Measurements from ENCODE around the gene SLFN13. TPM values are rescaled to one million over a fixed set of nuclear protein-coding genes. Genes with fewer than 3 reads are reported as not detected.

SLFN13 gene
- total RNA-seq, 1 experiment from 2014 or later, result 19.7 TPM

GRCh38 chr17:35448214-35448898 lies at the start of gene SLFN13 (continued):
- no peak; the same call in 1 of the 2 replicates for TF ChIP-seq SP1 (CRISPR knock-in tag; conservative IDR thresholded peaks at IDR 0.05)
- TF ChIP-seq, protein P1, sequence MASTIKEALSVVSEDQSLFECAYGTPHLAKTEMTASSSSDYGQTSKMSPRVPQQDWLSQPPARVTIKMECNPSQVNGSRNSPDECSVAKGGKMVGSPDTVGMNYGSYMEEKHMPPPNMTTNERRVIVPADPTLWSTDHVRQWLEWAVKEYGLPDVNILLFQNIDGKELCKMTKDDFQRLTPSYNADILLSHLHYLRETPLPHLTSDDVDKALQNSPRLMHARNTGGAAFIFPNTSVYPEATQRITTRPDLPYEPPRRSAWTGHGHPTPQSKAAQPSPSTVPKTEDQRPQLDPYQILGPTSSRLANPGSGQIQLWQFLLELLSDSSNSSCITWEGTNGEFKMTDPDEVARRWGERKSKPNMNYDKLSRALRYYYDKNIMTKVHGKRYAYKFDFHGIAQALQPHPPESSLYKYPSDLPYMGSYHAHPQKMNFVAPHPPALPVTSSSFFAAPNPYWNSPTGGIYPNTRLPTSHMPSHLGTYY (CRISPR knock-in tag; IDR thresholded peaks at IDR 0.05), result no peak
- TF ChIP-seq FOXK1 (CRISPR knock-in tag; IDR thresholded peaks at IDR 0.05), result no peak; the same call in 1 of the 2 replicates
- TF ChIP-seq GTF2I (CRISPR knock-in tag; conservative IDR thresholded peaks at IDR 0.05), result no peak
- TF ChIP-seq IRF2 (CRISPR knock-in tag; IDR thresholded peaks at IDR 0.05; ENCODE audit: borderline replicate concordance, low read depth), result no peak
- no peak for TF ChIP-seq ZNF423 (CRISPR knock-in tag; IDR thresholded peaks at IDR 0.05)
- no peak for TF ChIP-seq ELF4 (CRISPR knock-in tag; IDR thresholded peaks at IDR 0.05; ENCODE audit: low read depth)
- TF ChIP-seq, protein P2, sequence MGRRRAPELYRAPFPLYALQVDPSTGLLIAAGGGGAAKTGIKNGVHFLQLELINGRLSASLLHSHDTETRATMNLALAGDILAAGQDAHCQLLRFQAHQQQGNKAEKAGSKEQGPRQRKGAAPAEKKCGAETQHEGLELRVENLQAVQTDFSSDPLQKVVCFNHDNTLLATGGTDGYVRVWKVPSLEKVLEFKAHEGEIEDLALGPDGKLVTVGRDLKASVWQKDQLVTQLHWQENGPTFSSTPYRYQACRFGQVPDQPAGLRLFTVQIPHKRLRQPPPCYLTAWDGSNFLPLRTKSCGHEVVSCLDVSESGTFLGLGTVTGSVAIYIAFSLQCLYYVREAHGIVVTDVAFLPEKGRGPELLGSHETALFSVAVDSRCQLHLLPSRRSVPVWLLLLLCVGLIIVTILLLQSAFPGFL (CRISPR knock-in tag; IDR thresholded peaks at IDR 0.05; ENCODE audit: borderline replicate concordance), result no peak
- TF ChIP-seq, protein P3, sequence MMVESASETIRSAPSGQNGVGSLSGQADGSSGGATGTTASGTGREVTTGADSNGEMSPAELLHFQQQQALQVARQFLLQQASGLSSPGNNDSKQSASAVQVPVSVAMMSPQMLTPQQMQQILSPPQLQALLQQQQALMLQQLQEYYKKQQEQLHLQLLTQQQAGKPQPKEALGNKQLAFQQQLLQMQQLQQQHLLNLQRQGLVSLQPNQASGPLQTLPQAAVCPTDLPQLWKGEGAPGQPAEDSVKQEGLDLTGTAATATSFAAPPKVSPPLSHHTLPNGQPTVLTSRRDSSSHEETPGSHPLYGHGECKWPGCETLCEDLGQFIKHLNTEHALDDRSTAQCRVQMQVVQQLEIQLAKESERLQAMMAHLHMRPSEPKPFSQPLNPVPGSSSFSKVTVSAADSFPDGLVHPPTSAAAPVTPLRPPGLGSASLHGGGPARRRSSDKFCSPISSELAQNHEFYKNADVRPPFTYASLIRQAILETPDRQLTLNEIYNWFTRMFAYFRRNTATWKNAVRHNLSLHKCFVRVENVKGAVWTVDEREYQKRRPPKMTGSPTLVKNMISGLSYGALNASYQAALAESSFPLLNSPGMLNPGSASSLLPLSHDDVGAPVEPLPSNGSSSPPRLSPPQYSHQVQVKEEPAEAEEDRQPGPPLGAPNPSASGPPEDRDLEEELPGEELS (CRISPR knock-in tag; IDR thresholded peaks at IDR 0.05), result 0 out of 2 replicates have a peak, but pooled peaks have one; percentile 43
- TF ChIP-seq ESRRA (CRISPR knock-in tag; IDR thresholded peaks at IDR 0.05; ENCODE audit: borderline replicate concordance), result no peak; the same call in 1 of the 2 replicates
- no peak for TF ChIP-seq NFATC4 (CRISPR knock-in tag; IDR thresholded peaks at IDR 0.05)
- TF ChIP-seq, protein P4, sequence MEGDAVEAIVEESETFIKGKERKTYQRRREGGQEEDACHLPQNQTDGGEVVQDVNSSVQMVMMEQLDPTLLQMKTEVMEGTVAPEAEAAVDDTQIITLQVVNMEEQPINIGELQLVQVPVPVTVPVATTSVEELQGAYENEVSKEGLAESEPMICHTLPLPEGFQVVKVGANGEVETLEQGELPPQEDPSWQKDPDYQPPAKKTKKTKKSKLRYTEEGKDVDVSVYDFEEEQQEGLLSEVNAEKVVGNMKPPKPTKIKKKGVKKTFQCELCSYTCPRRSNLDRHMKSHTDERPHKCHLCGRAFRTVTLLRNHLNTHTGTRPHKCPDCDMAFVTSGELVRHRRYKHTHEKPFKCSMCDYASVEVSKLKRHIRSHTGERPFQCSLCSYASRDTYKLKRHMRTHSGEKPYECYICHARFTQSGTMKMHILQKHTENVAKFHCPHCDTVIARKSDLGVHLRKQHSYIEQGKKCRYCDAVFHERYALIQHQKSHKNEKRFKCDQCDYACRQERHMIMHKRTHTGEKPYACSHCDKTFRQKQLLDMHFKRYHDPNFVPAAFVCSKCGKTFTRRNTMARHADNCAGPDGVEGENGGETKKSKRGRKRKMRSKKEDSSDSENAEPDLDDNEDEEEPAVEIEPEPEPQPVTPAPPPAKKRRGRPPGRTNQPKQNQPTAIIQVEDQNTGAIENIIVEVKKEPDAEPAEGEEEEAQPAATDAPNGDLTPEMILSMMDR (IDR thresholded peaks at IDR 0.05), result no peak
- peak; percentile 73; the same call in 1 of the 2 replicates for TF ChIP-seq TCF7 (CRISPR knock-in tag; IDR thresholded peaks at IDR 0.05; ENCODE audit: low read depth)
- TF ChIP-seq NR3C1 (CRISPR knock-in tag; conservative IDR thresholded peaks at IDR 0.05; ENCODE audit: low read depth), result no peak

DNA sequence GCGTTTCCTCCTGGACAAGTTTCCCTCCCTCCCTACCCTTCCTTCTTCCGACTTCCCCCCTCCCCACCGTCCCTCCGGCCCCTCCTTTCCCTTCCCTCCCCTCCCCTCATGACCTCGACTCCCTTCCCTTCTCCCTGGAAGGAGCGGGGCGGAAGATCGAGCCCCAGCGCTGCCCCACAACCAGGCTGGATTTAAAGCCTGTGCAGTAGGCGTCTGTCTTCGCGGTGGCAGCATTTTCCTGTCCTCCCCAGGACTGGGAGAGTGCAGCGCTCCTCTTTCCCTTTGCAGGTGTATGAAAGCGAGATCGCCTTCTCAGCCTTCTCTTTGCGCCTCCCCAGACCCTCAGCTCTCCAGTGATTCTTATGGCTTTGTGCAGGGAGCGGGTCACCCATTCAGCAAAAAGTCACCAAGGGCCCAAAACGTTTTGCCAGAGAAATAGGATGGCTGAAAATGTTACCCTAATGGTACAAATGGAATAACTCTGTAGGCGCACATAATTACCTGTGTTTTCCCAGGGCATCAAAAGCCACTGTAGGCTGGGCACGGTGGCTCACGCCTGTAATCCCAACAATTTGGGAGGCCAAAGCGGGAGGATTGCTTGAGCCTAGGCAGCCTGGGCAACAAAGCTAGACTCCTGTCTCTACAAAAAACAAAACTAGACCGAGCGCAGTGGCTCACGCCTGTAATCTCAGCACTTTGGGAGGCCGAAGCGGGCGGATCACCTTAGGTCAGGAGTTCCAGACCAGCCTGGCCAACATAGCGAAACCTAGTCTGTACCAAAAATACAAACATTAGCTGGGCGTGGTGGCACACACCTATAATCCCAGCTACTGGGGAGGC lies 48.1 kb upstream of the SLFN13 start:
- peak overlapping the region; percentile 64 for H3K4me3 Mint-ChIP-seq
- peaks cover 10% of the 10 kb centered on the region for H3K9me3 Mint-ChIP-seq
- ChIA-PET CTCF (no interaction called here), POLR2A (no interaction called here)
- peaks cover 10% of the 10 kb centered on the region for H3K36me3 Mint-ChIP-seq
- H3K27me3 Mint-ChIP-seq (ENCODE audit: low read depth), result peaks cover 100% of the 10 kb centered on the region
- ATAC-seq (peak; percentile 46), DNase-seq (ENCODE audit: low spot score) (peak; percentile 57)
- peaks cover 52% of the 10 kb centered on the region for H3K4me1 Mint-ChIP-seq
- H3K27ac Mint-ChIP-seq, result no peak overlapping the region
- no peak for TF ChIP-seq ARID4B (CRISPR knock-in tag; IDR thresholded peaks at IDR 0.05; ENCODE audit: borderline replicate concordance)
- no peak for TF ChIP-seq NFATC4 (CRISPR knock-in tag; IDR thresholded peaks at IDR 0.05)
- TF ChIP-seq SMAD3 (CRISPR knock-in tag; IDR thresholded peaks at IDR 0.05; ENCODE audit: borderline replicate concordance), result no peak
- TF ChIP-seq USF1 (CRISPR knock-in tag; IDR thresholded peaks at IDR 0.05), result no peak
- TF ChIP-seq NFYB (CRISPR knock-in tag; conservative IDR thresholded peaks at IDR 0.05; ENCODE audit: low read depth), result no peak
- no peak for TF ChIP-seq IRF1 (CRISPR knock-in tag; IDR thresholded peaks at IDR 0.05)
- no peak for TF ChIP-seq TP53 (CRISPR knock-in tag; IDR thresholded peaks at IDR 0.05)
- TF ChIP-seq E2F1 (CRISPR knock-in tag; IDR thresholded peaks at IDR 0.05), result no peak
